ENCODE measurements around the gene NXPE3. TPM values are rescaled to one million over a fixed set of nuclear protein-coding genes. Genes with fewer than 3 reads are reported as not detected.

NXPE3 gene
- total and polyA plus RNA-seq, 2 of the 8 experiments (the other 6 are each of a cell fraction or from before 2014, with no cell fraction given), result 10.9 to 22.7 TPM

DNA sequence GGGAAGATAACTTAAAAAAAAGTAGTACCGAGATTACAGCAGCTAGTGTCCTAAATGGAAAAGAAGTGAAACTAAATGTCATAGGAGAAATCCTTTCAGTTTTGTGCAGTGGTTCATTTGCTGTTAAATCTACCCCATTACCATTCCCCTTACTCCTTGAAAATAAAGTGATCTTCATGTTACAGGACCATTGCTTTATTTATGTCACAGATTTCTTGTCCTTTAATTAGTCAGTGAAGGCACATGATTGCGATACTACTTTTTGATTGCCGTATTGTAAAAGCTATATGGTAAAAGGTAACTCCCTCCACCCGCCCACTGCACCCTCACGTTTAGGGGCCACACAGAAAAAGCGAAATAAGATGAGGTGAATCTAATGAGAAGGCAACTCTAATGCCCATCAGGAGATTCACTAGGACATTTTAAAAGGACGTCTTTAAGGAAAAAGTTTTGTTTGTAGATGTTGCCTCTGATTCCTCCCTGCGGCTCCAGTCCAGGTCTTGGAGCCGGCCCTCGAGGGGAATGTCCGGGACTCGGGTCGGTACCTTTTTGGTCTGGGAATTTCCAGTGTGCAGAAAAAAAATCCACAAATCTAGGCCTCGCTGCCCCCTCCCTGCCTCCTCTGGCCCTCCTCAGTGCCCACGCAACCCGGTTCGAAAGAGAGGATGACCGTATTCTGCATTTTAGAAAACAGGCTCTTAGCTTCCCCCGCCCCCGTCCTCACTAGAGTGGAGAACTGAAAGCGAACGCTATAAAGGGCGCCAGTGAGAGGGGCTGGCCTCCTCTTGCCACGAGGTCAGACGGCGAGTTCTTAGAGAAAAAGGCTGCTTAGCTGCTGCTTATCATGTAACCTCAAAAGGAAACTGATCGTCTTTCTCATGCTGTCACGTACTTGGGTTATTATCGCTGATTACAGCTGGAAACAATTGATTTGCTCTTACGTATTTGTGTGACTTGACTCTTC lies 48.5 kb downstream of the NXPE3 start:
- Histone ChIP-seq H3K36me3 (ENCODE audit: control insufficient read depth in 2 of 4, insufficient read depth in 4 of 4, low read length in 3 of 4) (no peaks in the 10 kb centered on the region), H2AK5ac (ENCODE audit: low read depth, low read length) (no peak overlapping the region), H4K8ac (ENCODE audit: extremely low read depth, insufficient read depth, low read length) (peak overlapping the region; percentile 84; the same call in 1 of the 2 replicates), H3K9ac (replicated peaks in 1 of 4; ENCODE audit: extremely low read depth in 1 of 4, low read depth in 3 of 4, low read length in 3 of 4) (peak overlapping the region in 3 of 4 experiments; percentile 79 to 91 (median 85); a peak in 6 of 7 replicates), H3K27me3 (replicated peaks in 1 of 4; ENCODE audit: control insufficient read depth in 3 of 4, extremely low read depth in 1 of 4, insufficient read depth in 3 of 4, low read length in 3 of 4) (no peaks in the 10 kb centered on the region), H3K14ac (ENCODE audit: insufficient read length) (no peak overlapping the region), H3K79me1 (ENCODE audit: low read depth, low read length) (no peaks in the 10 kb centered on the region; the same call in 1 of the 2 replicates), H3K4me2 (ENCODE audit: insufficient read depth in 1 of 2, low read depth in 2 of 2, low read length in 2 of 2) (peak overlapping the region; percentile 72 to 89), H3K4me1 (replicated peaks in 1 of 4; ENCODE audit: control insufficient read depth in 3 of 4, insufficient read depth in 4 of 4, low read length in 3 of 4) (peaks cover 0 to 8% (median 4%) of the 10 kb centered on the region in 4 experiments; a peak in 5 of 7 replicates), H3K4me3 (ENCODE audit: extremely low read depth in 1 of 4, insufficient read depth in 2 of 4, low read depth in 3 of 4, low read length in 4 of 4) (peak overlapping the region; percentile 52 to 70 (median 64)), H2BK15ac (ENCODE audit: low read length) (no peak overlapping the region), H4K91ac (replicated peaks; ENCODE audit: insufficient read length, low read length) (peak overlapping the region; percentile 56), H2BK20ac (ENCODE audit: low read length) (no peak overlapping the region), H2BK120ac (replicated peaks; ENCODE audit: low read depth, low read length) (no peak overlapping the region), H3K4ac (replicated peaks; ENCODE audit: insufficient read length, low read depth, low read length) (no peak overlapping the region), H3K56ac (replicated peaks; ENCODE audit: insufficient read length, low read depth, low read length) (no peak overlapping the region), H3K27ac (ENCODE audit: low read depth, low read length) (peak overlapping the region; percentile 64; the same call in 1 of the 2 replicates), H3K23me2 (ENCODE audit: low read depth, low read length) (no peaks in the 10 kb centered on the region), H3K18ac (ENCODE audit: extremely low read depth, low read length) (peak overlapping the region; percentile 73; the same call in 1 of the 2 replicates), H2BK12ac (ENCODE audit: low read depth, low read length) (no peak overlapping the region; the same call in 1 of the 2 replicates), H3K23ac (ENCODE audit: insufficient read length) (no peak overlapping the region), H3K79me2 (ENCODE audit: control insufficient read depth in 1 of 2, insufficient read depth in 2 of 2, low read length in 2 of 2) (no peaks in the 10 kb centered on the region), H4K5ac (ENCODE audit: insufficient read length, low read depth, low read length) (peak overlapping the region; percentile 85), H2BK5ac (ENCODE audit: low read depth, low read length) (peak overlapping the region; percentile 46; the same call in 1 of the 2 replicates), H3K9me3 (ENCODE audit: insufficient read depth in 2 of 2, low read depth in 1 of 2, low read length in 1 of 2) (no peaks in the 10 kb centered on the region), H2AFZ (ENCODE audit: low read length) (peak overlapping the region; percentile 43), H4K20me1 (replicated peaks in 1 of 2; ENCODE audit: control insufficient read depth in 1 of 2, insufficient read depth in 2 of 2, low read length in 2 of 2) (no peaks in the 10 kb centered on the region)
- 14% methylated on average over 30 of the region's 30 CpGs; no CpG with 5 or more reads in 1 of the 2 experiments for WGBS, 2 experiments (ENCODE audit: extremely low coverage in 1 of 2, insufficient coverage in 1 of 2, insufficient read length in 1 of 2, insufficient replicate concordance in 2 of 2, low coverage in 1 of 2, low lambda C conversion rate in 2 of 2, missing lambda C conversion rate in 1 of 2)
- no peak for FAIRE-seq
- peak in 1 of 2 experiments; percentile 76 for DNase-seq (ENCODE audit: low read depth in 1 of 2, low spot score in 2 of 2)
- POLR2A ChIA-PET (ENCODE audit: partially characterized antibody), result interaction anchor here (0.6 to 3.2 kb wide), 18 partner anchors 8 to 150 kb away, joined by 3 to 23 read pairs (median 4); partner anchors contain the start of genes NFKBIZ and RPL24
- CTCF ChIA-PET (ENCODE audit: partially characterized antibody), result interaction anchor here (0.5 to 2.0 kb wide), 7 partner anchors 14 to 409 kb away, joined by 3 to 6 read pairs (median 3); no protein-coding TSS in a partner anchor
- TF ChIP-seq GTF2F1 (IDR thresholded peaks at IDR 0.05; ENCODE audit: borderline replicate concordance, low read depth, low read length) (no peak), JUND (IDR thresholded peaks at IDR 0.05; ENCODE audit: low read length) (no peak), KDM1A (IDR thresholded peaks at IDR 0.05; ENCODE audit: borderline replicate concordance, low read length) (no peak), TEAD4 (IDR thresholded peaks at IDR 0.05; ENCODE audit: low read depth, low read length) (no peak), GABPA (IDR thresholded peaks at IDR 0.05; ENCODE audit: borderline replicate concordance, insufficient read depth, low read length) (no peak), HDAC2 (IDR thresholded peaks at IDR 0.05; ENCODE audit: borderline replicate concordance in 1 of 2, low read depth in 2 of 2, low read length in 2 of 2) (no peak), SP2 (IDR thresholded peaks at IDR 0.05; ENCODE audit: low read length) (no peak), JUN (IDR thresholded peaks at IDR 0.05; ENCODE audit: low read depth, low read length) (no peak), POLR2A (IDR thresholded peaks at IDR 0.05; ENCODE audit: control extremely low read depth in 1 of 2, low read depth in 2 of 2, low read length in 2 of 2) (peak in 1 of 2 experiments; percentile 87; a peak in 2 of 3 replicates), SUZ12 (IDR thresholded peaks at IDR 0.05; ENCODE audit: low read length) (no peak), TAF7 (optimal IDR thresholded peaks at IDR 0.05; ENCODE audit: borderline replicate concordance, low read depth, low read length) (no peak)
